Prostate gland (tissue), 2 donors: ENCODE measurements around the gene MYCBPAP. TPM values are rescaled to one million over a fixed set of nuclear protein-coding genes. Genes with fewer than 3 reads are reported as not detected.
A peak's percentile ranks its signal among the peaks of the same experiment; 100 is the strongest.

Experiments
- DNase-seq: peaks from one replicate; pipeline ENCODE4 v3.0.0-alpha.2; 2019; ENCODE audit warnings: low spot score
- H3K27ac ChIP-seq, 2 donors: fragments of 200-600 bp; sonication (generic); 2 replicates each; pipeline ENCODE4 v1.5.1; 2017 to 2019
- H3K27me3 ChIP-seq: fragments of 200-600 bp; sonication (generic); replicated peaks from 2 replicates; pipeline ENCODE4 v1.5.1; 2019; ENCODE audit not compliant: insufficient read depth
- H3K36me3 ChIP-seq, 2 donors: fragments of 200-600 bp; sonication (generic); 1 replicate in 1 of 2; 2 replicates in 1 of 2; pipeline versions ENCODE4 v1.5.1 to v1.8.1; 2017 to 2019
- H3K4me1 ChIP-seq: fragments of 200-600 bp; sonication (generic); replicated peaks from 2 replicates; pipeline ENCODE4 v1.5.1; 2019
- H3K4me3 ChIP-seq, 2 donors: fragments of 200-600 bp; sonication (generic); 2 replicates each; pipeline ENCODE4 v1.5.1; 2017 to 2019
- H3K9me3 ChIP-seq: fragments of 200-600 bp; sonication (generic); 2 replicates; pipeline ENCODE4 v1.5.1; 2017
- CTCF ChIP-seq, 4 experiments: fragments of 200-600 bp in 2 of 4; fragments of 450-650 bp in 2 of 4; sonication (generic) in 2 of 4; IDR thresholded peaks; 1 replicate in 3 of 4; 2 replicates in 1 of 4; pipeline ENCODE4 v1.5.1; 2016 to 2019; ENCODE audit warnings: antibody characterized with exemption in 4 of 4, mild to moderate bottlenecking in 2 of 4, moderate library complexity in 2 of 4
- POLR2A ChIP-seq: fragments of 450-650 bp; IDR thresholded peaks from one replicate; pipeline ENCODE4 v1.6.1; 2016; ENCODE audit warnings: antibody characterized with exemption, mild to moderate bottlenecking
- POLR2AphosphoS5 ChIP-seq: sonication (generic); formaldehyde crosslinking; IDR thresholded peaks from one replicate; pipeline ENCODE4 v1.6.1; 2017; ENCODE audit warnings: antibody characterized with exemption
- WGBS: methylation state at CpG from one replicate; pipeline ENCODE4 v1.1.5; 2018; 5-methylcytosine and 5-hydroxymethylcytosine counted together
- intact Hi-C: fragments of 100-400 bp; cut with DNase I; formaldehyde crosslinking; loops from one replicate; pipeline ENCODE4 v1.14.2; 2022
- total RNA-seq, 2 donors: library from RNA; depleted of rRNA; stranded (reverse); fragments of >200 nt; gene quantifications; one replicate each; pipeline ENCODE4 v1.1.0, GENCODE V29; 2016

The MYCBPAP gene
- total RNA-seq, 2 donors from 2014 or later, result 0.14 to 12.6 TPM

DNA sequence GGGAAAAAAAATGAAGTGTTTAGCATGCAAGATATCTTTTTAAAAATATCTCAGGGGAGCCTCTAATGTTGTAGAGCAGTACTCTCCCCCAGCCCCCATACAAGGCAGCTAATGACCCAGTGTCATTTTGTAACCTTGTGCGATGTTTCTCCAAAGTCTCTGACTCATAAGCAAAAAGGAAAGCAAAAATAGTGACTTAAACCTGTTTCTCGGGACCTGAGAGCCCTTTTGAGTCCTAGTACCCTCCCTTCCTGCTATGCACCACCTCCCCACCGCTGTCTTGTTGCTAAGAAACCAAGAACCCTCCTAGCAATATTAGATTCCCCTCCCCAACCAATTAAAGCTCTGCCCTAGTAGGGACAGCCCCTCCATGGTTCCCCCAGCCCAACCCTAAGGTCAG is 2.8 kb downstream of the MYCBPAP start:
- WGBS, result 22% methylated on average over 3 of the region's 3 CpGs
- Histone ChIP-seq H3K9me3 (no peaks in the 10 kb centered on the region), H3K36me3 (no peaks in the 10 kb centered on the region), H3K27ac (peak overlapping the region; percentile 2 to 48), H3K4me1 (no peaks in the 10 kb centered on the region), H3K27me3 (no peaks in the 10 kb centered on the region), H3K4me3 (no peak overlapping the region)
- intact Hi-C loops, result no loop called here
- TF ChIP-seq CTCF (IDR thresholded peaks at IDR 0.05), result no peak
- TF ChIP-seq POLR2A, result no peak
- no peak for TF ChIP-seq POLR2AphosphoS5
- no peak for DNase-seq

- intact Hi-C loops, result no loop called here
- no peak overlapping the region for H3K27ac ChIP-seq
- DNase-seq, result no peak
These were observed 5.3 kb downstream of the MYCBPAP start for GRCh38 chr17:50513495-50513894.

GRCh38 chr17:50514388-50514787 is 6.1 kb downstream of the MYCBPAP start:
- H3K27ac ChIP-seq, result peak overlapping the region in 1 of 2 donors; percentile 12

More at GRCh38 chr17:50513495-50513894, 5.3 kb downstream of the MYCBPAP start:
- 51% methylated on average over 4 of the region's 4 CpGs for WGBS
- no peak overlapping the region for H3K4me3 ChIP-seq
- H3K36me3 ChIP-seq, result no peaks in the 10 kb centered on the region
- H3K9me3 ChIP-seq, result no peaks in the 10 kb centered on the region
- TF ChIP-seq CTCF (IDR thresholded peaks at IDR 0.05), result no peak
- no peaks in the 10 kb centered on the region for H3K4me1 ChIP-seq
- no peaks in the 10 kb centered on the region for H3K27me3 ChIP-seq

DNA sequence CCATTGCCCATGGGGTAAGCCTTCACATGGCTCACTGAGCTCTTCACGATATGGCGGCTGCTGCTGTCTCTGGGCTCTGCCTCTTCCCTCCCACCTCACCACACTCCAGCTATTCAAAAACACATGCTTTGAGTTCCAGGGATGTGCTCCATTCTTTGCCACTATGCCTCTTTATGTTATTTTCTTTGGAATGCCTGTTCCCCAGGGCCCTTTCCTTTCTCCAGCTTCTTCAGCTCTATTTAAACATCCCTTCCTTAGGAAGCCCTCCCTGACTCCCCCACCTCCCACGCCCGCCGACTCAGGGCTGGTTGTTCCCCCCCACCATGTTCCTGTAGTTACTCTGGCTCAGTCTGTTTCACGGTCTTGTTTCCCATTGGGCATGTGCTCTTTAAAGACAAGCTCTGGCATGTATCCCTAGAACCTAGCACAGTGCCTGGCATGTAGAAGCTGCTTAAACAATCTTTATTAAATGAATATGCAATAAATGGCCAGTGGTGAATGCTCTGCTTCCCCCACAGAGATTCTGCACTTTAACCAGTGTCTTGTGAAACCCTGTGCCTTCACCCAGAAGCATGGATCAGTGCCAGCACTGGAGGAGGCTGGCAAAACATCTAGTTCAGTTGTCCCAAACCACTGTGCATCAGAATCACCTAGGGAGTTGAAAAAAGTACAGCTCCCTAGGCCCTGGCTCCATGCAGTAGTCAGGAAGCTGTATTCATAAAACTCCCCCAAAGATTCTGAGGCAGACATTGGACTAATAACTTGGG is 6.9 kb downstream of the MYCBPAP start:
- H3K27ac ChIP-seq, result peak overlapping the region in 1 of 2 donors; percentile 12
- intact Hi-C loops, result no loop called here
- no peak overlapping the region for H3K4me3 ChIP-seq
- 51% methylated on average over 6 of the region's 6 CpGs for WGBS
- H3K27me3 ChIP-seq, result no peaks in the 10 kb centered on the region
- peaks cover 4% of the 10 kb centered on the region for H3K4me1 ChIP-seq
- H3K9me3 ChIP-seq, result no peaks in the 10 kb centered on the region
- no peaks in the 10 kb centered on the region for H3K36me3 ChIP-seq
- peak; percentile 40 for DNase-seq
- TF ChIP-seq CTCF (IDR thresholded peaks at IDR 0.05), result no peak
- no peak for TF ChIP-seq POLR2AphosphoS5
- no peak for TF ChIP-seq POLR2A

More at GRCh38 chr17:50514388-50514787, 6.1 kb downstream of the MYCBPAP start:
- DNase-seq, result no peak
- TF ChIP-seq POLR2AphosphoS5 (no peak), CTCF (IDR thresholded peaks at IDR 0.05) (no peak)
- no peaks in the 10 kb centered on the region for H3K27me3 ChIP-seq
- WGBS, result 64% methylated on average over 3 of the region's 3 CpGs
- no peak overlapping the region for H3K4me3 ChIP-seq
- H3K36me3 ChIP-seq, result no peaks in the 10 kb centered on the region
- H3K9me3 ChIP-seq, result no peaks in the 10 kb centered on the region
- intact Hi-C loops, result no loop called here
- peaks cover 4% of the 10 kb centered on the region for H3K4me1 ChIP-seq

- no peaks in the 10 kb centered on the region for H3K9me3 ChIP-seq
- H3K27ac ChIP-seq, result no peak overlapping the region
- WGBS, result 87% methylated on average over 4 of the region's 4 CpGs
- intact Hi-C loops, result no loop called here
- DNase-seq, result no peak
- peaks cover 4% of the 10 kb centered on the region for H3K4me1 ChIP-seq
- no peak overlapping the region for H3K4me3 ChIP-seq
- no peaks in the 10 kb centered on the region for H3K36me3 ChIP-seq
- H3K27me3 ChIP-seq, result no peaks in the 10 kb centered on the region
- no peak for TF ChIP-seq POLR2AphosphoS5
- TF ChIP-seq POLR2A, result no peak
- TF ChIP-seq CTCF (IDR thresholded peaks at IDR 0.05), result no peak
These were observed 8.8 kb downstream of the MYCBPAP start for GRCh38 chr17:50517011-50517410.
